ENCODE data around the gene ASTL.
"Not testable (repeated sequence)": the region's sequence is repeated elsewhere in the genome, so short reads cannot be mapped to it uniquely, and the experiment has no call there.

The ASTL gene

GRCh38 chr2:96089356-96090195, 48.7 kb downstream of the ASTL start:
- Histone ChIP-seq H3K4me3 (IDR thresholded peaks at IDR 0.05; ENCODE audit: insufficient read depth, low read depth, low read length) (no peak overlapping the region), H3K4me1 (ENCODE audit: low read depth, poor library complexity, severe bottlenecking) (no peaks in the 10 kb centered on the region), H2AFZ (ENCODE audit: low read depth) (no peak overlapping the region), H3K79me2 (ENCODE audit: insufficient read depth, low read depth) (no peaks in the 10 kb centered on the region), H3K36me3 (ENCODE audit: insufficient read depth) (no peaks in the 10 kb centered on the region), H3K4me2 (no peak overlapping the region), H3K27ac (no peak overlapping the region), H3K27me3 (ENCODE audit: insufficient read depth, low read depth) (no peaks in the 10 kb centered on the region), H3K9ac (no peak overlapping the region), H4K20me1 (ENCODE audit: insufficient read depth) (no peaks in the 10 kb centered on the region)
- TF ChIP-seq CTCF (conservative IDR thresholded peaks at IDR 0.05; ENCODE audit: low read depth, low read length) = no peak

- Histone ChIP-seq H3K36me3 (ENCODE audit: insufficient read depth) (no peaks in the 10 kb centered on the region), H3K4me2 (no peak overlapping the region), H3K27ac (no peak overlapping the region), H3K9ac (no peak overlapping the region), H4K20me1 (ENCODE audit: insufficient read depth) (no peaks in the 10 kb centered on the region), H3K4me1 (ENCODE audit: low read depth, poor library complexity, severe bottlenecking) (no peaks in the 10 kb centered on the region), H3K4me3 (IDR thresholded peaks at IDR 0.05; ENCODE audit: insufficient read depth, low read depth, low read length) (no peak overlapping the region), H2AFZ (ENCODE audit: low read depth) (no peak overlapping the region), H3K27me3 (ENCODE audit: insufficient read depth, low read depth) (no peaks in the 10 kb centered on the region), H3K79me2 (ENCODE audit: insufficient read depth, low read depth) (no peaks in the 10 kb centered on the region)
- no peak for TF ChIP-seq CTCF (conservative IDR thresholded peaks at IDR 0.05; ENCODE audit: low read depth, low read length)
Observed at GRCh38 chr2:96088340-96089335, 49.7 kb downstream of the ASTL start.

- Histone ChIP-seq H3K36me3 (ENCODE audit: insufficient read depth) (no peaks in the 10 kb centered on the region), H2AFZ (ENCODE audit: low read depth) (no peak overlapping the region), H3K4me3 (IDR thresholded peaks at IDR 0.05; ENCODE audit: insufficient read depth, low read depth, low read length) (no peak overlapping the region), H3K27ac (no peak overlapping the region), H3K9ac (no peak overlapping the region), H3K4me2 (no peak overlapping the region), H3K27me3 (ENCODE audit: insufficient read depth, low read depth) (no peaks in the 10 kb centered on the region), H4K20me1 (ENCODE audit: insufficient read depth) (no peaks in the 10 kb centered on the region), H3K4me1 (ENCODE audit: low read depth, poor library complexity, severe bottlenecking) (no peaks in the 10 kb centered on the region), H3K79me2 (ENCODE audit: insufficient read depth, low read depth) (no peaks in the 10 kb centered on the region)
- no peak for TF ChIP-seq CTCF (conservative IDR thresholded peaks at IDR 0.05; ENCODE audit: low read depth, low read length)
Observed at GRCh38 chr2:96087130-96087529, 51.2 kb downstream of the ASTL start.

GRCh38 chr2:96085541-96086355, 52.6 kb downstream of the ASTL start:
- Histone ChIP-seq H4K20me1 (ENCODE audit: insufficient read depth) (no peaks in the 10 kb centered on the region), H3K4me1 (ENCODE audit: low read depth, poor library complexity, severe bottlenecking) (no peaks in the 10 kb centered on the region), H3K27ac (no peak overlapping the region), H3K4me2 (no peak overlapping the region), H3K4me3 (IDR thresholded peaks at IDR 0.05; ENCODE audit: insufficient read depth, low read depth, low read length) (no peak overlapping the region), H3K36me3 (ENCODE audit: insufficient read depth) (no peaks in the 10 kb centered on the region), H3K27me3 (ENCODE audit: insufficient read depth, low read depth) (no peaks in the 10 kb centered on the region), H2AFZ (ENCODE audit: low read depth) (no peak overlapping the region), H3K9ac (no peak overlapping the region), H3K79me2 (ENCODE audit: insufficient read depth, low read depth) (no peaks in the 10 kb centered on the region)
- TF ChIP-seq CTCF (conservative IDR thresholded peaks at IDR 0.05; ENCODE audit: low read depth, low read length) = no peak

GRCh38 chr2:96084858-96085518, 53.3 kb downstream of the ASTL start:
- H3K79me2 ChIP-seq (ENCODE audit: insufficient read depth, low read depth); H3K27ac ChIP-seq; H3K4me1 ChIP-seq (ENCODE audit: low read depth, poor library complexity, severe bottlenecking); H3K4me3 ChIP-seq (IDR thresholded peaks at IDR 0.05; ENCODE audit: insufficient read depth, low read depth, low read length); H3K4me2 ChIP-seq; H4K20me1 ChIP-seq (ENCODE audit: insufficient read depth); H3K9ac ChIP-seq; H2AFZ ChIP-seq (ENCODE audit: low read depth); H3K36me3 ChIP-seq (ENCODE audit: insufficient read depth); H3K27me3 ChIP-seq (ENCODE audit: insufficient read depth, low read depth): not testable (repeated sequence)

Data from KMS-11 (cell line).